Testis (tissue), 3 donors: Measurements from ENCODE around the gene TBC1D9. TPM values are rescaled to one million over a fixed set of nuclear protein-coding genes. Genes with fewer than 3 reads are reported as not detected.
A peak's percentile ranks its signal among the peaks of the same experiment; 100 is the strongest.
"Not testable (repeated sequence)": the region's sequence is repeated elsewhere in the genome, so short reads cannot be mapped to it uniquely, and the experiment has no call there.

Source experiments
- DNase-seq: peaks from one replicate; pipeline ENCODE4 v3.0.0-alpha.2; 2019
- H3K27ac ChIP-seq, 2 donors: fragments of 200-600 bp; sonication (generic); one replicate each; pipeline ENCODE4 v1.5.1; 2019
- H3K27me3 ChIP-seq: fragments of 200-600 bp; sonication (generic); one replicate; pipeline ENCODE4 v1.5.1; 2019
- H3K36me3 ChIP-seq: fragments of 200-600 bp; sonication (generic); one replicate; pipeline ENCODE4 v1.5.1; 2017; ENCODE audit warnings: low read depth; ENCODE audit errors: missing control alignments
- H3K4me1 ChIP-seq: fragments of 200-600 bp; sonication (generic); one replicate; pipeline ENCODE4 v1.5.1; 2019
- H3K4me3 ChIP-seq, 2 donors: fragments of 200-600 bp; sonication (generic); one replicate each; pipeline ENCODE4 v1.5.1; 2017 to 2019
- H3K9me3 ChIP-seq: fragments of 200-600 bp; sonication (generic); one replicate; pipeline ENCODE4 v1.5.1; 2017
- POLR2A ChIP-seq: fragments of 450-650 bp; IDR thresholded peaks from one replicate; pipeline ENCODE4 v1.6.1; 2017; ENCODE audit warnings: antibody characterized with exemption, mild to moderate bottlenecking, moderate library complexity
- WGBS, 2 donors: methylation state at CpG; one replicate each; pipeline ENCODE4 v1.1.5; 2018; 5-methylcytosine and 5-hydroxymethylcytosine counted together
- intact Hi-C: fragments of 100-400 bp; cut with DNase I; formaldehyde crosslinking; loops from one replicate; pipeline ENCODE4 v1.15.1; 2023; ENCODE audit warnings: low total_unique reads
- polyA plus RNA-seq: library from polyadenylated mRNA; stranded (reverse); fragments of 350-450 nt; fragmentation: Illumina TruSeq; extraction: RNeasy Lipid Tissue Mini Kit (QIAGEN cat#74804); gene quantifications from one replicate; pipeline ENCODE4 v1.2.3, GENCODE V29; 2014; ENCODE audit warnings: low read depth, low replicate concordance; ENCODE audit not compliant: insufficient read depth
- total RNA-seq, 2 donors: library from RNA; depleted of rRNA; stranded (reverse); fragments of >200 nt; gene quantifications; one replicate each; pipeline ENCODE4 v1.2.3, GENCODE V29; 2016
- TF ChIP-seq, protein P1 (sequence below), 3 experiments: fragments of 450-650 bp in 2 of 3; fragments of 200-600 bp in 1 of 3; sonication (generic) in 1 of 3; IDR thresholded peaks; one replicate each; pipeline ENCODE4 v1.5.1; 2016 to 2019; ENCODE audit warnings: antibody characterized with exemption in 3 of 3, mild to moderate bottlenecking in 2 of 3, moderate library complexity in 1 of 3

The TBC1D9 gene
- total and polyA plus RNA-seq, 3 donors from 2014 or later, result 8.6 to 13.1 (median 9.8) TPM

- TF ChIP-seq POLR2A, result no peak
- TF ChIP-seq, protein P1, sequence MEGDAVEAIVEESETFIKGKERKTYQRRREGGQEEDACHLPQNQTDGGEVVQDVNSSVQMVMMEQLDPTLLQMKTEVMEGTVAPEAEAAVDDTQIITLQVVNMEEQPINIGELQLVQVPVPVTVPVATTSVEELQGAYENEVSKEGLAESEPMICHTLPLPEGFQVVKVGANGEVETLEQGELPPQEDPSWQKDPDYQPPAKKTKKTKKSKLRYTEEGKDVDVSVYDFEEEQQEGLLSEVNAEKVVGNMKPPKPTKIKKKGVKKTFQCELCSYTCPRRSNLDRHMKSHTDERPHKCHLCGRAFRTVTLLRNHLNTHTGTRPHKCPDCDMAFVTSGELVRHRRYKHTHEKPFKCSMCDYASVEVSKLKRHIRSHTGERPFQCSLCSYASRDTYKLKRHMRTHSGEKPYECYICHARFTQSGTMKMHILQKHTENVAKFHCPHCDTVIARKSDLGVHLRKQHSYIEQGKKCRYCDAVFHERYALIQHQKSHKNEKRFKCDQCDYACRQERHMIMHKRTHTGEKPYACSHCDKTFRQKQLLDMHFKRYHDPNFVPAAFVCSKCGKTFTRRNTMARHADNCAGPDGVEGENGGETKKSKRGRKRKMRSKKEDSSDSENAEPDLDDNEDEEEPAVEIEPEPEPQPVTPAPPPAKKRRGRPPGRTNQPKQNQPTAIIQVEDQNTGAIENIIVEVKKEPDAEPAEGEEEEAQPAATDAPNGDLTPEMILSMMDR (IDR thresholded peaks at IDR 0.05), result no peak
- intact Hi-C loops, result no loop called here
Observed at GRCh38 chr4:140799686-140800225, 43.6 kb upstream of the TBC1D9 start.

DNA sequence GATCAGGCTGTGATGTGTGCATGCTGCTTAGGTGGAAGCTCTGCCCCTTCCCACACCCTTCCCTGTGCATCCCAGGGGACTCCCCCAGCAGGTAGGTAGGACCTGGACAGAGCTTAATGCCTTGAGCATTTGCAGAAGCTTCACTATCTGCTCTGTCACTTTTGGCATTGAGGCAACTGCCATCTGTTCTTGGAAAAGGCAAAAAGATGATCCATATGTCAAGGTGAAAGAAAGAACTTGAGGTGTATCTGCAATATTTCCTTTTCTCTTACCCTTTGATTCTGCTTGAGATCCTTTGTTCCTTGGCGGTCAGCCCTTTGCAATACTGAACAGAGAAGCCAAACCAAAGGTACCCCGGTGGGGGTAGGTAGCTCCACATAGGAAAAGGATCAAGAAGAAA lies 37.1 kb upstream of the TBC1D9 start:
- intact Hi-C loops, result no loop called here
- no peaks in the 10 kb centered on the region for H3K36me3 ChIP-seq
- no peak for TF ChIP-seq POLR2A
- TF ChIP-seq, protein P1 (IDR thresholded peaks at IDR 0.05), result no peak
- DNase-seq, result no peak
- WGBS, 2 donors, result 80 to 88% methylated on average over 2 of the region's 2 CpGs
- H3K4me3 ChIP-seq, result no peak overlapping the region
- no peaks in the 10 kb centered on the region for H3K27me3 ChIP-seq
- no peaks in the 10 kb centered on the region for H3K4me1 ChIP-seq
- H3K27ac ChIP-seq, result no peak overlapping the region
- no peaks in the 10 kb centered on the region for H3K9me3 ChIP-seq

More at GRCh38 chr4:140799686-140800225, 43.6 kb upstream of the TBC1D9 start:
- no peak for DNase-seq
- H3K27ac ChIP-seq, result no peak overlapping the region
- no peaks in the 10 kb centered on the region for H3K36me3 ChIP-seq
- H3K4me1 ChIP-seq, result peaks cover 3% of the 10 kb centered on the region
- H3K27me3 ChIP-seq, result no peaks in the 10 kb centered on the region
- no peak overlapping the region for H3K4me3 ChIP-seq
- H3K9me3 ChIP-seq, result no peaks in the 10 kb centered on the region
- WGBS, 2 donors, result 88 to 92% methylated on average over 5 of the region's 5 CpGs

DNA sequence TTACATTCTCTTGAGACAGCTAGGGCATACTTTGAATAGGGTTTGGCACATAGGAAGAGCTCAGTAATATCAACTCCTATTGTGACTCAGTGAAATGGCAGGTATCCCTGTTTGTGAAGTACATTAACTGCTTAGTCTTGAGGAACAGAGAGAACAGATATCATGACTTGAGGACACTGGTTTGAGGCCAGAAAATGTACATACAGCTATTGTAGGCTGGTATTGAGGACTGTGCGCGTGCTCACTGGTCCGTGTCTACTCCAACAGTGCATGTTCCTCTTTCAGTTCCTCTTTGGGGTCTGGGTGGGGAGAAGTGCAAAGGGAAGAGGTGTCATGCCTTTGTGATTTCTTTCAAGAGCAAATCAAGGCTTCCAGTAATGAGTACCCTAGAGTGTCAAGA lies 34.6 kb upstream of the TBC1D9 start:
- TF ChIP-seq, protein P1 (IDR thresholded peaks at IDR 0.05), result no peak
- TF ChIP-seq POLR2A, result no peak

GRCh38 chr4:140790171-140790570 lies 34.0 kb upstream of the TBC1D9 start:
- H3K27ac ChIP-seq, result no peak overlapping the region
- WGBS, 2 donors, result 54 to 70% methylated on average over 4 of the region's 4 CpGs
- H3K4me3 ChIP-seq, result no peak overlapping the region
- TF ChIP-seq POLR2A, result no peak
- TF ChIP-seq, protein P1 (IDR thresholded peaks at IDR 0.05), result no peak
- DNase-seq, result peak; percentile 16
- no peaks in the 10 kb centered on the region for H3K4me1 ChIP-seq
- H3K27me3 ChIP-seq, result no peaks in the 10 kb centered on the region
- H3K36me3 ChIP-seq, result no peaks in the 10 kb centered on the region
- intact Hi-C loops, result no loop called here
- no peaks in the 10 kb centered on the region for H3K9me3 ChIP-seq

More for the DNA sequence above, 34.6 kb upstream of the TBC1D9 start:
- Histone ChIP-seq H3K27me3 (no peaks in the 10 kb centered on the region), H3K27ac (no peak overlapping the region), H3K4me1 (no peaks in the 10 kb centered on the region), H3K4me3 (no peak overlapping the region), H3K9me3 (no peaks in the 10 kb centered on the region), H3K36me3 (no peaks in the 10 kb centered on the region)
- 91 to 96% methylated on average over 3 of the region's 3 CpGs for WGBS, 2 donors
- intact Hi-C loops, result no loop called here
- DNase-seq, result peak; percentile 23

GRCh38 chr4:140789759-140790158 lies 33.6 kb upstream of the TBC1D9 start:
- intact Hi-C loops, result no loop called here
- Histone ChIP-seq H3K4me3 (no peak overlapping the region), H3K27ac (no peak overlapping the region), H3K27me3 (no peaks in the 10 kb centered on the region), H3K4me1 (no peaks in the 10 kb centered on the region), H3K9me3 (no peaks in the 10 kb centered on the region), H3K36me3 (no peaks in the 10 kb centered on the region)
- TF ChIP-seq, protein P1 (IDR thresholded peaks at IDR 0.05), result no peak
- no peak for TF ChIP-seq POLR2A
- DNase-seq, result no peak
- WGBS, 2 donors, result 67 to 73% methylated on average over 5 of the region's 5 CpGs

DNA sequence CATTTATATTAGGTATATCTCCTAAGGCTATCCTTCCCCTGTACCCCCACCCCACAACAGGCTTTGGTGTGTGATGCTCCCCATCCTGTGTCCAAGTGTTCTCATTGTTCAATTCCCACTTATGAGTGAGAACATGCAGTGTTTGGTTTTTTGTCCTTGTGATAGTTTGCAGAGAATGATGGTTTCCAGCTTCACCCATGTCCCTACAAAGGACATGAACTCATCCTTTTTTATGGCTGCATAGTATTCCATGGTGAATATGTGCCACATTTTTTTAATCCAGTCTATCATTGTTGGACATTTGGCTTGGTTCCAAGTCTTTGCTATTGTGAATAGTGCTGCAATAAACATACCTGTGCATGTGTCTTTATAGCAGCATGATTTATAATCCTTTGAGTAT lies 26.6 kb upstream of the TBC1D9 start:
- H3K9me3 ChIP-seq, H3K27ac ChIP-seq, intact Hi-C loops, DNase-seq, H3K27me3 ChIP-seq, H3K36me3 ChIP-seq, H3K4me1 ChIP-seq, H3K4me3 ChIP-seq: not testable (repeated sequence)
